Measurements from ENCODE around the gene WDFY4. TPM values are rescaled to one million over a fixed set of nuclear protein-coding genes. Genes with fewer than 3 reads are reported as not detected.

WDFY4 gene
- total RNA-seq, 4 donors from 2014 or later, result 1.6 to 5.1 (median 3.0) TPM

GRCh38 chr10:49024484-49024883 is 339.8 kb downstream of the WDFY4 start:
- Histone ChIP-seq H3K36me3 (peaks cover 0 to 8% of the 10 kb centered on the region in 2 donors), H3K9me3 (no peaks in the 10 kb centered on the region), H3K4me3 (no peak overlapping the region), H3K27ac (peak overlapping the region in 3 of 4 donors; percentile 25 to 48 (median 35)), H3K4me1 (no peaks in the 10 kb centered on the region), H3K27me3 (no peaks in the 10 kb centered on the region)
- TF ChIP-seq POLR2A (IDR thresholded peaks at IDR 0.05) (no peak), EP300 (IDR thresholded peaks at IDR 0.05) (no peak), POLR2AphosphoS5 (IDR thresholded peaks at IDR 0.05) (no peak)
- TF ChIP-seq, protein P1, sequence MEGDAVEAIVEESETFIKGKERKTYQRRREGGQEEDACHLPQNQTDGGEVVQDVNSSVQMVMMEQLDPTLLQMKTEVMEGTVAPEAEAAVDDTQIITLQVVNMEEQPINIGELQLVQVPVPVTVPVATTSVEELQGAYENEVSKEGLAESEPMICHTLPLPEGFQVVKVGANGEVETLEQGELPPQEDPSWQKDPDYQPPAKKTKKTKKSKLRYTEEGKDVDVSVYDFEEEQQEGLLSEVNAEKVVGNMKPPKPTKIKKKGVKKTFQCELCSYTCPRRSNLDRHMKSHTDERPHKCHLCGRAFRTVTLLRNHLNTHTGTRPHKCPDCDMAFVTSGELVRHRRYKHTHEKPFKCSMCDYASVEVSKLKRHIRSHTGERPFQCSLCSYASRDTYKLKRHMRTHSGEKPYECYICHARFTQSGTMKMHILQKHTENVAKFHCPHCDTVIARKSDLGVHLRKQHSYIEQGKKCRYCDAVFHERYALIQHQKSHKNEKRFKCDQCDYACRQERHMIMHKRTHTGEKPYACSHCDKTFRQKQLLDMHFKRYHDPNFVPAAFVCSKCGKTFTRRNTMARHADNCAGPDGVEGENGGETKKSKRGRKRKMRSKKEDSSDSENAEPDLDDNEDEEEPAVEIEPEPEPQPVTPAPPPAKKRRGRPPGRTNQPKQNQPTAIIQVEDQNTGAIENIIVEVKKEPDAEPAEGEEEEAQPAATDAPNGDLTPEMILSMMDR (IDR thresholded peaks at IDR 0.05), result no peak
- no peak for ATAC-seq
- 64 to 69% methylated on average over 3 of the region's 3 CpGs for WGBS, 2 donors (ENCODE audit: low coverage in 1 of 2)

DNA sequence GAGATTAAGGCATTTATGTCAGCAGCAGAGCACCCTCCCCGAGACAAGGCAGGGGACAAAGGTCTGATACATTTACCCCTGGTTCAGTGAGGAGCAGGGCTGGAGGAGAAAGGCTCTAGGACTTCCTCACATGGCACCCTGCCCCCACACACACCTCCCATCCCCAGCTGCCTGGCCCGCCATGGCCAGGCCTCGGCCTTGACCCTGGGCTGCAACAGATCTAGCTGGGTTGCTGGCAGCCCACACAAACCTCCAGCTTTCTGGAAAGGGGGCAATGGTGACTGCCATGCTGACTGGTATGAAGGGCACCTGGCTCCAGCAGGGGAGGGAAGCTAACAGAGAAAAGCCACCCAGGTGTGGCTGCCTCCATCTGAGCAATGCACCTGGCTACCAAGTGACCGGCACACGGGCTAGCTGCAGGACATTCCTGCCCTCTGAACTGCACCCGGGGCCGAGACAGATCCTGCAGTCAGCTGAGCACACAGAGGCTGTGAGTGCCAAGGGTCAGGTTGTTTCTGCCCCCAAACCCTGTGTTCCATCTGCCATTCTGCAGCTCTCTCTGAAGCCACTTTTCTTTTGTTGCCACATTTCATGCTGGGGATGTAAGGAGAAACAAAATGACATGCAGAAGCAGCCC is 340.8 kb downstream of the WDFY4 start:
- Histone ChIP-seq H3K27me3 (no peaks in the 10 kb centered on the region), H3K4me3 (no peak overlapping the region), H3K9me3 (no peaks in the 10 kb centered on the region), H3K27ac (peak overlapping the region in 1 of 4 donors; percentile 35), H3K4me1 (no peaks in the 10 kb centered on the region), H3K36me3 (peaks cover 0 to 15% of the 10 kb centered on the region in 2 donors)
- TF ChIP-seq, protein P1 (IDR thresholded peaks at IDR 0.05), result no peak
- TF ChIP-seq POLR2AphosphoS5 (IDR thresholded peaks at IDR 0.05), result no peak
- TF ChIP-seq EP300 (IDR thresholded peaks at IDR 0.05), result no peak
- TF ChIP-seq POLR2A (IDR thresholded peaks at IDR 0.05), result no peak
- no peak for ATAC-seq
- WGBS, 2 donors (ENCODE audit: low coverage in 1 of 2), result 75 to 80% methylated on average over 1 of the region's 7 CpGs

DNA sequence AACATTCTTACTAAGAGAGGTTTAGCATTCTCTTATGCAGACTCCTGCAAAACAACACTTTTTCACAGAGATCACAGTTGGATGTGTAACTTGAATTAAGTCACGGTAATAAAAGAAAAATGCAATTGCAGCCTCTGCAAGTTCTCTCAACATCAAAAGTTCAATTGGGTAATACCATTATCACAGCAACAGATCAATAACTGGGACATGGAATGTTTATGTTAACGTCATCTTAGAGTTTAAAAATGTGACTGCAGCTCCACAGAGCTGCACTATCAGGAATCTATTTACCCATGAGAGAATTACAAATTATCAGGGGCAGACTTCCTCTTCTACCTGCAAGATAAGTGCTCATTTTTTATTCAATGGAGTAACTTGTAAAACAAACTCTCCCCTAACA is 344.0 kb downstream of the WDFY4 start:
- WGBS, 2 donors (ENCODE audit: low coverage in 1 of 2), result 80 to 91% methylated on average over 1 to 2 of the region's 2 CpGs

DNA sequence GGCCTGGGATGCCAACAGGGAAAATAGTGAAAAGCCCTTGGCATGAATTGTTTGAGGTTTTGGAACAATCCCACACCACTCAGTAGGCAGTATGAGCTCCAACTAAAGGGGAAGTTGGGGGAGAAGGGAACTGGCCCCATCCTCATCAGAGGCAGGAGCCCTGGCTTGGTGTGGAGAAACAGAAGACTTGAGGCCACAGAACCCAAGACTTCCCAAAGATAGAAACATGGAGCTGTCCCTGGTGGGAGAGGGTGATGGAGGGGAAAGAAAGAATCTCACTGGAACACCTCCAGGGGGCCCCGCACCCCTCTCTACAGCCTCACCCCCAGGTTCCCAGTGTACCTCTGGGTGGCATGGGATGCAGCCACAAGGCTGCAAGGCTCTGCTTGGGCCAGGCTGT is 345.0 kb downstream of the WDFY4 start:
- Histone ChIP-seq H3K36me3 (peaks cover 0 to 29% of the 10 kb centered on the region in 2 donors), H3K27ac (no peak overlapping the region), H3K27me3 (no peaks in the 10 kb centered on the region), H3K4me3 (no peak overlapping the region), H3K9me3 (no peaks in the 10 kb centered on the region), H3K4me1 (no peaks in the 10 kb centered on the region)
- no CpG with 5 or more reads among the region's 1 CpG for WGBS, 2 donors (ENCODE audit: low coverage in 1 of 2)
- ATAC-seq, result no peak
- no peak for TF ChIP-seq EP300 (IDR thresholded peaks at IDR 0.05)
- no peak for TF ChIP-seq POLR2A (IDR thresholded peaks at IDR 0.05)
- TF ChIP-seq, protein P1 (IDR thresholded peaks at IDR 0.05), result no peak
- no peak for TF ChIP-seq POLR2AphosphoS5 (IDR thresholded peaks at IDR 0.05)

More for the DNA sequence above, 344.0 kb downstream of the WDFY4 start:
- Histone ChIP-seq H3K27me3 (no peaks in the 10 kb centered on the region), H3K27ac (no peak overlapping the region), H3K36me3 (peaks cover 0 to 29% of the 10 kb centered on the region in 2 donors), H3K4me1 (no peaks in the 10 kb centered on the region), H3K9me3 (no peaks in the 10 kb centered on the region), H3K4me3 (no peak overlapping the region)
- ATAC-seq, result no peak
- TF ChIP-seq POLR2A (IDR thresholded peaks at IDR 0.05) (no peak), POLR2AphosphoS5 (IDR thresholded peaks at IDR 0.05) (no peak), EP300 (IDR thresholded peaks at IDR 0.05) (no peak)
- TF ChIP-seq, protein P1 (IDR thresholded peaks at IDR 0.05), result no peak

Small RNA genes within 50 kb of the gene (small RNA-seq; reads per million reads assigned to genes)
- 0 reads per million in 4 donors for gene MIR4294

Other genes with a start within 250 kb of the WDFY4 start
- gene ARHGAP22, start 79.8 kb upstream of the WDFY4 start, total RNA-seq, result 1 to 10 TPM; 4.2 to 5.8 (median 5.1) TPM

Data from gastroesophageal sphincter (tissue), 4 donors.